ENCODE data around the gene VASP.
A peak's percentile ranks its signal among the peaks of the same experiment; 100 is the strongest.

VASP gene

GRCh38 chr19:45478454-45479238, 28.6 kb upstream of the VASP start:
- TF ChIP-seq CTCF (IDR thresholded peaks at IDR 0.05; ENCODE audit: control insufficient read depth, extremely low read depth, insufficient read depth) = peak; percentile 58

GRCh38 chr19:45483033-45483432, 24.2 kb upstream of the VASP start:
- DNase-seq (ENCODE audit: low read depth) = no peak
- no peak for TF ChIP-seq CTCF (IDR thresholded peaks at IDR 0.05; ENCODE audit: control insufficient read depth, extremely low read depth, insufficient read depth)
- no peak overlapping the region for H3K4me3 ChIP-seq (ENCODE audit: low read depth, low read length)

More at GRCh38 chr19:45478454-45479238, 28.6 kb upstream of the VASP start:
- peak; percentile 81 for DNase-seq (ENCODE audit: low read depth)
- peak overlapping the region; percentile 65 for H3K4me3 ChIP-seq (ENCODE audit: low read depth, low read length)

GRCh38 chr19:45484273-45484945, 22.9 kb upstream of the VASP start:
- TF ChIP-seq CTCF (IDR thresholded peaks at IDR 0.05; ENCODE audit: control insufficient read depth, extremely low read depth, insufficient read depth) = no peak
- no peak overlapping the region for H3K4me3 ChIP-seq (ENCODE audit: low read depth, low read length)
- no peak for DNase-seq (ENCODE audit: low read depth)

- H3K4me3 ChIP-seq (ENCODE audit: low read depth, low read length) = peak overlapping the region; percentile 44
- DNase-seq (ENCODE audit: low read depth) = no peak
- peak; percentile 59 for TF ChIP-seq CTCF (IDR thresholded peaks at IDR 0.05; ENCODE audit: control insufficient read depth, extremely low read depth, insufficient read depth)
Measured at GRCh38 chr19:45485305-45486077, 21.8 kb upstream of the VASP start.

GRCh38 chr19:45488708-45489107, 18.6 kb upstream of the VASP start:
- TF ChIP-seq CTCF (IDR thresholded peaks at IDR 0.05; ENCODE audit: control insufficient read depth, extremely low read depth, insufficient read depth) = no peak
- no peak for DNase-seq (ENCODE audit: low read depth)
- no peak overlapping the region for H3K4me3 ChIP-seq (ENCODE audit: low read depth, low read length)

GRCh38 chr19:45489216-45489855, 17.9 kb upstream of the VASP start:
- no peak for DNase-seq (ENCODE audit: low read depth)
- TF ChIP-seq CTCF (IDR thresholded peaks at IDR 0.05; ENCODE audit: control insufficient read depth, extremely low read depth, insufficient read depth) = no peak
- no peak overlapping the region for H3K4me3 ChIP-seq (ENCODE audit: low read depth, low read length)

Data from LNCaP clone FGC (cell line).